Neural cell (in vitro differentiated cells): ENCODE results near the gene ARHGEF4.

Experiments used
- EP300 ChIP-seq: fragments of 450-650 bp; conservative IDR thresholded peaks from 2 replicates; pipeline ENCODE4 v1.6.1; 2014; ENCODE audit warnings: antibody characterized with exemption, mild to moderate bottlenecking, moderate library complexity; ENCODE audit not compliant: poor library complexity, severe bottlenecking
- EZH2 ChIP-seq: fragments of 200-600, 300-800 bp; shearing (Covaris generic), sonication (generic); IDR thresholded peaks from 2 replicates; pipeline ENCODE4 v1.6.1; 2014; ENCODE audit warnings: antibody characterized with exemption, low read length, borderline replicate concordance, mild to moderate bottlenecking; ENCODE audit not compliant: insufficient read depth, poor library complexity, severe bottlenecking
- POLR2AphosphoS5 ChIP-seq: IDR thresholded peaks from 2 replicates; pipeline ENCODE4 v1.6.1; 2012
- RAD21 ChIP-seq: fragments of 450-650 bp; conservative IDR thresholded peaks from 2 replicates; pipeline ENCODE4 v1.6.1; 2014; ENCODE audit warnings: antibody characterized with exemption, mild to moderate bottlenecking, moderate library complexity
- TF ChIP-seq, protein P1 (sequence below): fragments of 450-650 bp; IDR thresholded peaks from 2 replicates; pipeline ENCODE4 v1.5.1; 2014; ENCODE audit warnings: antibody characterized with exemption, mild to moderate bottlenecking, moderate library complexity; ENCODE audit not compliant: poor library complexity, severe bottlenecking
- TF ChIP-seq, protein P2 (sequence below): IDR thresholded peaks from 2 replicates; pipeline ENCODE4 v1.6.1; 2012; ENCODE audit warnings: borderline replicate concordance

DNA sequence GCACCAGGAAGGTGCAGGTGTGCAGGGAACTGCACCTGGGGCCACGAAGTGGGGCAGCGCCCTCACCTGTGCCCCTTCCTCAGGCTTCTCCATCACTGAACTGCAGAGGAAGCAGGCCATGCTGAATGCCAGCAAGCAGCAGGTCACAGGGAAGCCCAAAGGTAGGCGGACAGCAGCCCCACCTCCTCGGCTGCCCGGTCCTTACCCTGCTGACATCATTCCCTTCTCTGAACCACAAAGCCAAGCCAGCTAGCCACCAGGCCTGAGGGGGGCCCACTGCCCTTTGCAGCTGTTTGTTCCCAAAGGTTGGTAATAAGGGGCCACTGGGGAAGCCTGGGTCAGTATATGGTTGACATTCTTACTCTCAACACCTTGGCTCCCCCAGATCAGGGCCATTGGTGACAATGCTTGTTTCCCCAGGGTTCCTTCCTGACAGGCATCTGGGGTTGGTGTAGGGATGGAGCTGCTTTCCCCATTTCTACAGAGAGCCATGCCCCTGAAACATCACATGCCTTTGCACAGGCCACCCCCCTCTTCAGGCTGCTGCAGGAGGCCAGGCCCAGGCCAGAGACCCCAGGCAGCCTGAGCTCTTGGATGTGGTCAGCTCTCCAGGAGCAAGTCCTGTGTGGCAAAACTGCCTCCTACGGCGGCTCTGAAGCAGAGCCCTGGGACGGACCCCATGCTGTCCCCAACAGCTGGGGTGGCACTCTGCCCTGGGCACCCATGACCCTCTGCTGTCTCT is 208.7 kb downstream of the ARHGEF4 start:
- TF ChIP-seq, protein P1, sequence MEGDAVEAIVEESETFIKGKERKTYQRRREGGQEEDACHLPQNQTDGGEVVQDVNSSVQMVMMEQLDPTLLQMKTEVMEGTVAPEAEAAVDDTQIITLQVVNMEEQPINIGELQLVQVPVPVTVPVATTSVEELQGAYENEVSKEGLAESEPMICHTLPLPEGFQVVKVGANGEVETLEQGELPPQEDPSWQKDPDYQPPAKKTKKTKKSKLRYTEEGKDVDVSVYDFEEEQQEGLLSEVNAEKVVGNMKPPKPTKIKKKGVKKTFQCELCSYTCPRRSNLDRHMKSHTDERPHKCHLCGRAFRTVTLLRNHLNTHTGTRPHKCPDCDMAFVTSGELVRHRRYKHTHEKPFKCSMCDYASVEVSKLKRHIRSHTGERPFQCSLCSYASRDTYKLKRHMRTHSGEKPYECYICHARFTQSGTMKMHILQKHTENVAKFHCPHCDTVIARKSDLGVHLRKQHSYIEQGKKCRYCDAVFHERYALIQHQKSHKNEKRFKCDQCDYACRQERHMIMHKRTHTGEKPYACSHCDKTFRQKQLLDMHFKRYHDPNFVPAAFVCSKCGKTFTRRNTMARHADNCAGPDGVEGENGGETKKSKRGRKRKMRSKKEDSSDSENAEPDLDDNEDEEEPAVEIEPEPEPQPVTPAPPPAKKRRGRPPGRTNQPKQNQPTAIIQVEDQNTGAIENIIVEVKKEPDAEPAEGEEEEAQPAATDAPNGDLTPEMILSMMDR: no peak
- TF ChIP-seq, protein P2, sequence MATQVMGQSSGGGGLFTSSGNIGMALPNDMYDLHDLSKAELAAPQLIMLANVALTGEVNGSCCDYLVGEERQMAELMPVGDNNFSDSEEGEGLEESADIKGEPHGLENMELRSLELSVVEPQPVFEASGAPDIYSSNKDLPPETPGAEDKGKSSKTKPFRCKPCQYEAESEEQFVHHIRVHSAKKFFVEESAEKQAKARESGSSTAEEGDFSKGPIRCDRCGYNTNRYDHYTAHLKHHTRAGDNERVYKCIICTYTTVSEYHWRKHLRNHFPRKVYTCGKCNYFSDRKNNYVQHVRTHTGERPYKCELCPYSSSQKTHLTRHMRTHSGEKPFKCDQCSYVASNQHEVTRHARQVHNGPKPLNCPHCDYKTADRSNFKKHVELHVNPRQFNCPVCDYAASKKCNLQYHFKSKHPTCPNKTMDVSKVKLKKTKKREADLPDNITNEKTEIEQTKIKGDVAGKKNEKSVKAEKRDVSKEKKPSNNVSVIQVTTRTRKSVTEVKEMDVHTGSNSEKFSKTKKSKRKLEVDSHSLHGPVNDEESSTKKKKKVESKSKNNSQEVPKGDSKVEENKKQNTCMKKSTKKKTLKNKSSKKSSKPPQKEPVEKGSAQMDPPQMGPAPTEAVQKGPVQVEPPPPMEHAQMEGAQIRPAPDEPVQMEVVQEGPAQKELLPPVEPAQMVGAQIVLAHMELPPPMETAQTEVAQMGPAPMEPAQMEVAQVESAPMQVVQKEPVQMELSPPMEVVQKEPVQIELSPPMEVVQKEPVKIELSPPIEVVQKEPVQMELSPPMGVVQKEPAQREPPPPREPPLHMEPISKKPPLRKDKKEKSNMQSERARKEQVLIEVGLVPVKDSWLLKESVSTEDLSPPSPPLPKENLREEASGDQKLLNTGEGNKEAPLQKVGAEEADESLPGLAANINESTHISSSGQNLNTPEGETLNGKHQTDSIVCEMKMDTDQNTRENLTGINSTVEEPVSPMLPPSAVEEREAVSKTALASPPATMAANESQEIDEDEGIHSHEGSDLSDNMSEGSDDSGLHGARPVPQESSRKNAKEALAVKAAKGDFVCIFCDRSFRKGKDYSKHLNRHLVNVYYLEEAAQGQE: no peak
- TF ChIP-seq RAD21 (no peak), EZH2 (no peak), POLR2AphosphoS5 (no peak), EP300 (no peak)
